Esophagus muscularis mucosa (tissue), 4 donors: ENCODE data around the gene DNAJC6. TPM values are rescaled to one million over a fixed set of nuclear protein-coding genes. Genes with fewer than 3 reads are reported as not detected.

Experiments
- DNase-seq: peaks from one replicate; pipeline ENCODE4 v3.0.0-alpha.2; 2017; ENCODE audit errors: extremely low spot score
- H3K27ac ChIP-seq, 4 donors: fragments of 200-600 bp; sonication (generic); replicated peaks in 1 of 4; 1 replicate in 3 of 4; 2 replicates in 1 of 4; pipeline ENCODE4 v1.5.1; 2016 to 2019; ENCODE audit warnings: mild to moderate bottlenecking in 1 of 4
- H3K27me3 ChIP-seq, 4 donors: fragments of 200-600 bp; sonication (generic); one replicate each; pipeline versions ENCODE4 v1.5.1 to v1.6.0; 2016 to 2019
- H3K36me3 ChIP-seq, 4 donors: fragments of 200-600 bp; sonication (generic); one replicate each; pipeline ENCODE4 v1.5.1; 2016 to 2019
- H3K4me1 ChIP-seq, 4 donors: fragments of 200-600 bp; sonication (generic); one replicate each; pipeline ENCODE4 v1.5.1; 2016 to 2019
- H3K4me3 ChIP-seq, 4 donors: fragments of 200-600 bp; sonication (generic); 1 replicate in 2 of 4; 2 replicates in 2 of 4; pipeline ENCODE4 v1.5.1; 2016 to 2019; ENCODE audit warnings: mild to moderate bottlenecking in 4 of 4, moderate library complexity in 1 of 4
- H3K9me3 ChIP-seq, 4 donors: fragments of 200-600 bp; sonication (generic); 1 replicate in 3 of 4; 2 replicates in 1 of 4; pipeline ENCODE4 v1.5.1; 2016 to 2019
- CTCF ChIP-seq, 3 experiments: fragments of 200-600 bp in 2 of 3; fragments of 450-650 bp in 1 of 3; sonication (generic) in 2 of 3; IDR thresholded peaks; one replicate each; pipeline ENCODE4 v1.5.1; 2017 to 2019; ENCODE audit warnings: antibody characterized with exemption in 3 of 3, mild to moderate bottlenecking in 2 of 3, moderate library complexity in 1 of 3
- EP300 ChIP-seq: sonication (generic); formaldehyde crosslinking; IDR thresholded peaks from one replicate; pipeline ENCODE4 v1.6.1; 2017; ENCODE audit warnings: antibody characterized with exemption
- POLR2A ChIP-seq: fragments of 450-650 bp; IDR thresholded peaks from one replicate; pipeline ENCODE4 v1.6.1; 2017; ENCODE audit warnings: antibody characterized with exemption, moderate library complexity, mild to moderate bottlenecking, low read depth
- POLR2AphosphoS5 ChIP-seq, 2 donors: sonication (generic); formaldehyde crosslinking; IDR thresholded peaks; one replicate each; pipeline ENCODE4 v1.6.1; 2017; ENCODE audit warnings: antibody characterized with exemption in 2 of 2
- WGBS: methylation state at CpG from one replicate; pipeline ENCODE4 v1.1.5; 2018; 5-methylcytosine and 5-hydroxymethylcytosine counted together
- intact Hi-C: fragments of 100-400 bp; cut with DNase I; formaldehyde crosslinking; loops from one replicate; pipeline ENCODE4 v1.15.1; 2023
- total RNA-seq, 4 donors: library from RNA; depleted of rRNA; stranded (reverse); fragments of >200 nt; gene quantifications; one replicate each; pipeline versions ENCODE4 v1.1.0 to v1.2.1, GENCODE V29; 2016

DNAJC6 gene
- total RNA-seq, 4 donors from 2014 or later: 3.7 to 8.3 (median 4.4) TPM

- Histone ChIP-seq H3K27ac (no peak overlapping the region), H3K4me1 (no peaks in the 10 kb centered on the region), H3K36me3 (peaks cover 0 to 19% (median 3%) of the 10 kb centered on the region in 4 donors), H3K27me3 (no peaks in the 10 kb centered on the region), H3K4me3 (no peak overlapping the region), H3K9me3 (no peaks in the 10 kb centered on the region)
- TF ChIP-seq EP300 (no peak), POLR2AphosphoS5 (IDR thresholded peaks at IDR 0.05) (no peak), CTCF (IDR thresholded peaks at IDR 0.05) (no peak), POLR2A (no peak)
- intact Hi-C loops: no loop called here
- no peak for DNase-seq
- 87% methylated on average over 3 of the region's 3 CpGs for WGBS
These were observed 79.8 kb downstream of the DNAJC6 start for GRCh38 chr1:65388908-65389695.

- intact Hi-C loops: no loop called here
These were observed 83.2 kb downstream of the DNAJC6 start for GRCh38 chr1:65392497-65392896.

GRCh38 chr1:65393347-65393746, 84.0 kb downstream of the DNAJC6 start:
- Histone ChIP-seq H3K4me1 (no peaks in the 10 kb centered on the region), H3K9me3 (no peaks in the 10 kb centered on the region), H3K27me3 (no peaks in the 10 kb centered on the region), H3K27ac (no peak overlapping the region), H3K4me3 (no peak overlapping the region), H3K36me3 (peaks cover 0 to 17% (median 3%) of the 10 kb centered on the region in 4 donors)
- no peak for DNase-seq
- TF ChIP-seq CTCF (IDR thresholded peaks at IDR 0.05) (no peak), POLR2A (no peak), EP300 (no peak), POLR2AphosphoS5 (IDR thresholded peaks at IDR 0.05) (no peak)
- 74% methylated on average over 2 of the region's 2 CpGs for WGBS
- intact Hi-C loops: no loop called here

More at GRCh38 chr1:65392497-65392896, 83.2 kb downstream of the DNAJC6 start:
- Histone ChIP-seq H3K4me1 (no peaks in the 10 kb centered on the region), H3K27ac (no peak overlapping the region), H3K4me3 (no peak overlapping the region), H3K9me3 (no peaks in the 10 kb centered on the region), H3K27me3 (no peaks in the 10 kb centered on the region), H3K36me3 (peaks cover 0 to 19% (median 3%) of the 10 kb centered on the region in 4 donors)
- TF ChIP-seq POLR2AphosphoS5 (IDR thresholded peaks at IDR 0.05): no peak
- TF ChIP-seq POLR2A: no peak
- TF ChIP-seq EP300: no peak
- no peak for TF ChIP-seq CTCF (IDR thresholded peaks at IDR 0.05)
- 100% methylated on average over 7 of the region's 7 CpGs for WGBS
- DNase-seq: no peak

GRCh38 chr1:65393928-65394327, 84.6 kb downstream of the DNAJC6 start:
- 75% methylated on average over 1 of the region's 1 CpG for WGBS
- no peak overlapping the region for H3K27ac ChIP-seq
- H3K4me3 ChIP-seq: no peak overlapping the region
- no peaks in the 10 kb centered on the region for H3K4me1 ChIP-seq
- H3K9me3 ChIP-seq: no peaks in the 10 kb centered on the region
- intact Hi-C loops: no loop called here
- DNase-seq: no peak
- no peak for TF ChIP-seq CTCF (IDR thresholded peaks at IDR 0.05)
- TF ChIP-seq POLR2AphosphoS5 (IDR thresholded peaks at IDR 0.05): no peak
- no peak for TF ChIP-seq EP300
- no peak for TF ChIP-seq POLR2A
- H3K27me3 ChIP-seq: no peaks in the 10 kb centered on the region
- peaks cover 0 to 15% (median 3%) of the 10 kb centered on the region in 4 donors for H3K36me3 ChIP-seq
